Measurements from ENCODE around the gene TAOK1. TPM values are rescaled to one million over a fixed set of nuclear protein-coding genes. Genes with fewer than 3 reads are reported as not detected.
A peak's percentile ranks its signal among the peaks of the same experiment; 100 is the strongest.

TAOK1 gene
- total and polyA plus RNA-seq, 2 of the 13 experiments (the other 11 are each of a cell fraction or from before 2014, with no cell fraction given): 14.1 to 23.0 TPM

- TF ChIP-seq MAFG (CRISPR knock-in tag; IDR thresholded peaks at IDR 0.05) (no peak), AHR (CRISPR knock-in tag; IDR thresholded peaks at IDR 0.05) (no peak), NCOR1 (IDR thresholded peaks at IDR 0.05; ENCODE audit: borderline replicate concordance, low read length) (no peak), ETV5 (CRISPR knock-in tag; IDR thresholded peaks at IDR 0.05; ENCODE audit: borderline replicate concordance) (0 out of 2 replicates have a peak, but pooled peaks have one; percentile 38), ZNF460 (CRISPR knock-in tag; IDR thresholded peaks at IDR 0.05; ENCODE audit: borderline replicate concordance) (no peak; the same call in 1 of the 2 replicates), AKAP8 (CRISPR knock-in tag; IDR thresholded peaks at IDR 0.05) (no peak), THAP8 (CRISPR knock-in tag; IDR thresholded peaks at IDR 0.05; ENCODE audit: borderline replicate concordance) (0 out of 2 replicates have a peak, but pooled peaks have one; percentile 58), LRRFIP1 (CRISPR knock-in tag; conservative IDR thresholded peaks at IDR 0.05) (no peak), ZMYM3 (CRISPR knock-in tag; IDR thresholded peaks at IDR 0.05) (peak; percentile 70; the same call in 1 of the 2 replicates), ZNF124 (CRISPR knock-in tag; IDR thresholded peaks at IDR 0.05) (no peak), ZNF770 (CRISPR knock-in tag; IDR thresholded peaks at IDR 0.05) (peak; percentile 68), ZNF331 (CRISPR knock-in tag; IDR thresholded peaks at IDR 0.05) (peak; percentile 72; the same call in 1 of the 2 replicates), ZKSCAN5 (CRISPR knock-in tag; IDR thresholded peaks at IDR 0.05) (no peak), SP4 (CRISPR knock-in tag; IDR thresholded peaks at IDR 0.05) (peak; percentile 60; the same call in 1 of the 2 replicates), STAG1 (CRISPR knock-in tag; IDR thresholded peaks at IDR 0.05) (no peak), HNRNPLL (IDR thresholded peaks at IDR 0.05; ENCODE audit: low read depth, low read length, poor library complexity, severe bottlenecking) (peak; percentile 71), HHEX (CRISPR knock-in tag; IDR thresholded peaks at IDR 0.05) (no peak), CENPX (CRISPR knock-in tag; IDR thresholded peaks at IDR 0.05) (no peak), CBX2 (IDR thresholded peaks at IDR 0.05; ENCODE audit: low read depth, low read length) (no peak), CBX2 (CRISPR knock-in tag; IDR thresholded peaks at IDR 0.05; ENCODE audit: low read depth) (no peak), ZNF891 (CRISPR knock-in tag; IDR thresholded peaks at IDR 0.05) (peak; percentile 88), ZNF629 (CRISPR knock-in tag; conservative IDR thresholded peaks at IDR 0.05) (no peak), SMC3 (IDR thresholded peaks at IDR 0.05; ENCODE audit: low read length) (no peak), NFKBIZ (CRISPR knock-in tag; IDR thresholded peaks at IDR 0.05) (no peak), ATF3 (CRISPR knock-in tag; IDR thresholded peaks at IDR 0.05) (no peak), MED1 (CRISPR knock-in tag; IDR thresholded peaks at IDR 0.05) (peak; percentile 60; the same call in 1 of the 2 replicates), SALL1 (CRISPR knock-in tag; IDR thresholded peaks at IDR 0.05) (peak; percentile 70; the same call in 1 of the 2 replicates)
Observed at GRCh38 chr17:29389982-29390850, at the start of gene TAOK1 (continued).

All from HepG2 (cell line).